ENCODE results near the gene SERPINA9. TPM values are rescaled to one million over a fixed set of nuclear protein-coding genes. Genes with fewer than 3 reads are reported as not detected.
"Not testable (repeated sequence)": the region's sequence is repeated elsewhere in the genome, so short reads cannot be mapped to it uniquely, and the experiment has no call there.

SERPINA9 gene
- 1.4 TPM for total RNA-seq (ENCODE audit: insufficient read depth, low replicate concordance)

DNA sequence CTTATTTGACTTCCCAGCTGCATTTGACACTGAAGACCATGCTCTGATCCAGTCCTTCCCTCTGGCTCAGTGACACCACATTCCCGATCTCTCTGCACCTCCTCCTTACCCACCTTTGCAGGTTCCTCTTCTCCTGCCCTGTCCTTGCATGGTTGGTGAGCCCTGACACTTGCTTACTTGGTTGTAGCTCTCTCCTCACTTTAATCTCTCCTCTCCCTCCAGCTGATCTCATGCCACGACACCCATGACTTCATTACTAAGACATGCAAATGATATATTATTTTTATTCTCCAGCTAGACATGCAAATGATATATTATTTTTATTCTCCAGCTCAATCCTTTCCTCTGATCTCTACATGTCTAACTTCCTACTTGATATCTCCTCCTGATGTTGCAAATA lies at the start of gene SERPINA9:
Gene SERPINA9 (minus strand): TSS at position 175 of the 400 bp plus-strand sequence. CDS start 6,357 bp downstream, outside the sequence.
- no peak for DNase-seq (ENCODE audit: low spot score)

GRCh38 chr14:94524093-94524492 lies 48.1 kb upstream of the SERPINA9 start:
- no peak for DNase-seq (ENCODE audit: low spot score)

DNA sequence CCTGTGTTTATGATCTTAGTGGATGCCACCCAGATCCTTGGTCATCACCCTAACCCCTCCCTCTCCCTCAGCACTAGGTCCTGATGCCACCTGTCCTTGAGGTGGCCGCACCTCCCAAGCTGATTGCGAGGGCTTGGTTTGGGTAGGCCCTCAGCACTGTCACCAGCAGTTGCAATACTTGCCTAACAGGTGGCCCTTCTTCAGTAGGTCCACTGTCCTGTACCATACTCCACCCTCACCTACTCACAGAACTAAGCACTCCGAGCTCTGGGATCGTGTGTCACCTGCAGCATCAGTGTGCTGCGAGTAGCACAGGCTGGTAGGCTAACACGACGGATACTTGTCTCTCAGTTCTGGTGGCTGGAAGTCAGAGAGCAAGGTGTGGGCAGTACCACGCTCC lies 47.3 kb upstream of the SERPINA9 start:
- DNase-seq (ENCODE audit: low spot score): no peak

GRCh38 chr14:94522115-94522724 lies 46.2 kb upstream of the SERPINA9 start:
- DNase-seq (ENCODE audit: low spot score): no peak

DNA sequence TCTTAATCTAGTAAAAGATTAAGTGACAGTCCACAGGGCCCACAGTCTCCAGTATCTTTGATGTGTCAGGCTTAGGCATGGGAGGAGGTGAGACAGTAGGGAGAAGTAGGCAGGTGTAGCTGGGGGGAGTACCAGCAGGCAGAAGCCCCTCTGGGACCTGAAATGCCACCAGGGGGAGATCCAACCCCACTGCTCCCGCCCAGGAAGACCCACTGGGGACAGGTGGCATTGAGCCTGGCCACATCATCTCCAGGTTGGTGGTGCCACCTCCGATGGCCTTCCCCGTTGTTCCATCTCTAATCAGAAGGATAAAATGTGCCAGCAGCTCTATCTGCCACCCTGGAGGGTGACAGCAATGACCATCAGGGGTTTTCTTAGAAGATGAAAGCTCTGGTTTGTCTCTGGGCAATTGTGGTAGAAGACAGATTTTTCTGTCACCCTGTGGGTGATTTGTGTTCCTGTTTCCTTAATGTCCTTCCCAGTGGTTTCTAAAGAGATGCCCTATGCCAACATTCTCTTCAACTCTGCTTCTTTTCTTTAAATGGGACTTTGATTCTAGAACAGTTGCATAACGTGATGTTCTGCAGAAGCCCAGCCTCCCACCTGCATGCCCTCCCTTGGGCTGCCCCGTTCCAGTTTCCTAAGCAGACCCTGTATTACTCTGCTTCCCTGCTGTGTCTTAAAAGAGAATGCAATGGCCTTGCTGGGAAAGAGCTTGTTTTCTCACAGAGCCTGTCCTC lies 45.5 kb upstream of the SERPINA9 start:
- no peak for DNase-seq (ENCODE audit: low spot score)

GRCh38 chr14:94517641-94518257 lies 41.8 kb upstream of the SERPINA9 start:
- no peak for DNase-seq (ENCODE audit: low spot score)

DNA sequence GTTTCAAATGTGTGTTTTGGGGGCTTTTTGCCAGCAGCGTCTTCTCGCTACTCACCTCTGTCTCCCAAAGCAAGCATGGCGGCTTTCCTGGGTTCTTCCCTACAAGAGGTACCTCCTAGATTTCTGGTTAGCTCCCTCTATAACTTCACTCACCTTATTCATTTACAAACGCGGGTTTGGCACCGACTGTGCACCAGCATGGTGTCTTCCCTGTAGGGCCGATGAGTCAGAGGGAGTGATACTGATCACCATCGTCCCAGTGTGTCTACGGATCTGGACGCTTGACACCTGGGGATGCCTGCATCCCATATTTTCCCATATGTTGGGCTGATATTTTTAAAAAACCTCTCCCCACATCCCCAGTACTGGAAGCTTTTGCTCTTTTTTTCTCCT lies 41.2 kb upstream of the SERPINA9 start:
- DNase-seq (ENCODE audit: low spot score): no peak

GRCh38 chr14:94515856-94516255 lies 39.9 kb upstream of the SERPINA9 start:
- no peak for DNase-seq (ENCODE audit: low spot score)

DNA sequence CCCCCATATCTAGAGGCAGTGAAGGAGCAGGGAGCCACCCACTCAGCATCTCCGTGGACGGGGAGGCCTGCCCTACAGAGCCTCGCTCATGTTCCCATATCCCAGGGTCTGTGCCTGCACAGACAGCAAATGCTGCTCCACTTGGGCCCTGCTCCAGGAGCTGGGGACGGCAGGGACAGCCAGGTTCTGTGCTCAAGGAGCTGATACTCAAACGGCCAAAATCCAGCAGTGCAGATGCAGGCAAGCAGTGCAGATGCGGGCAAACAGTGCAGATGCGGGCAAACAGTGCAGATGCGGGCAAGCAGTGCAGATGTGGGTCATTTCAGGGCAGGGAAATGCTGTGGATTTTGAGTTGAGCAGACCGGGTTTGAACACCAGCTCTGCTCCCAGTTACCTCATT lies 39.4 kb upstream of the SERPINA9 start:
- DNase-seq (ENCODE audit: low spot score): no peak

DNA sequence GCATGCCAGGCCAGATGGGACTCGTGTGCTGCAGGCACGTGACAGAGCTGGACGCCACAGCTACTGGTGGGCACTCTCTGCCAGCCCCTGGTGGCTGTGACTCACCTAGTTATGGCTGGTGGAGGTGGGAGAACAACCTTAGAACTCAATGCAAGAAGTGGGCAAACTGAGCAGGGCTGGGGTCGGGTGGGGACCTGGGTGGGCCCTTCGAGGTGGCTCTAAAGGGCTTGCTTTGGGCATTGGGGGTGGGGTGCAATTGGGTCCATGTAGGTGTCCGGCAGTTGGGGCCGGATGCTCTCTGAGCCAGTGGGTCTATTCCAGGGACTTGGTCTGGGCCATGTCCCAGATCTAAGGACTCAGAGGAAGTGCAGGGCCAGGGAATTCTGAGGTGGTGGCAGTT lies 38.4 kb upstream of the SERPINA9 start:
- no peak for DNase-seq (ENCODE audit: low spot score)

DNA sequence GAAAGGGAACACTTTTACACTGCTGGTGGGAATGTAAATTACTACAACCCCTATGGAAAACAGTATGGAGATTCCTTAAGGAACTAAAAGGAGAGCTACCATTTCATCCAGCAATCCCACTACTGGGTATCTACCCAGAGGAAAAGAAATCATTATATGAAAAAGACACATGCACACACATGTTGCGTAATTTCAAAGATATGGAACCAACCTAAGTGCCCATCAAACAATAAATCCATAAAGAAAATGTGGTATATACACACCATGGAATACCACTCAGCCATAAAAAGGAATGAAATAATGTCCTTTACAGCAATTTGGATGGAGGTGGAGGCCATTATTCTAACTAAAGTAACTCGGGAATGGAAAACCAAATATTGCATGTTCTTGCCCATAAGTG lies 34.5 kb upstream of the SERPINA9 start:
- DNase-seq (ENCODE audit: low spot score): not testable (repeated sequence)

- no peak for DNase-seq (ENCODE audit: low spot score)
Observed at GRCh38 chr14:94509356-94509755, 33.4 kb upstream of the SERPINA9 start, which contains the start of gene SERPINA12. Gene SERPINA12 (minus strand): TSS chr14:94509469. CDS start chr14:94498397, 11,072 bp downstream.

- no peak for DNase-seq (ENCODE audit: low spot score)
Observed at GRCh38 chr14:94505641-94506040, 29.6 kb upstream of the SERPINA9 start.

GRCh38 chr14:94505206-94505605 lies 29.2 kb upstream of the SERPINA9 start:
- no peak for DNase-seq (ENCODE audit: low spot score)

DNA sequence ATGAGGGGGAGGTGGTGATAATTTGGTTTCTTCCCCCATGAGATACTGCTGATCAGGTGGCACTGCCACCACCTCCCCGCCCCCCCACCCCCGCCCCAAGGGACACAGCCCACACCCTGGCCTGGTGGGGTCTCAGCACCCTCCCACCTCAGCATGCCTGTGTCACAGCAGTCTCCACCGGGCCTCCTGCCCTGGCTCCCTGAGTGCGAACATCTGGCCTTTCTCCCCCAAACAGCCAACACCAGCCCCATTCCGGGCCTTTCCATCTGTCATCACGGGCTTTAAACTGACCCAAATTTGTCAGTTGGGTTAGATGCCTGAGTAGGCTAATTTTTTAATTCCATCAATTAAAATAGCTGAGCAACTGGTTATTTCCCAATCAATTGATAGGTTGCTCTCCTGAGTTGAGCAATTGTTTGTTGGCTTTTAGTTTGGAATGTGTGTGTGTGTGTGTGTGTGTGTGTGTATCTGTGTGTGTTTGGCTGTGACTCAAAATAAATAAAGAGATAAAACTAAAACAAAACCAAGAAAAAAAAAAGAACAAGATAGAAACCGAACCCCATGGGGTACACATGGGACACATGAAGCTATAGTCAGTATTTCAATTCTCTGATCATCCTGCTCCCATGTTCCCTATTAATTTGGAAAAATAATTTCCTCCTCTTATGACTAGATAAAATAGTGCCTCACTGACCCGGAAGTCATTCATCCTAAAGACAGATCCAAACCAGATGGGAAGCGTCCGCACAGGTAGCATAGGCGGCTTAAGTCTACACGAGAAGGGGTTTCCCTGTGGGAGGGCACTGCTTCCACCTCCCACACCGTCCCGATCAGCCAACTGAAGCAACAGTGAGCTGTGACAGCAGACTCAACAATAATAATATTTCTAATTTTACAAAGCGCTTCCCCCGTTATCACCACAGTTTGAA lies 25.9 kb upstream of the SERPINA9 start:
- no peak for DNase-seq (ENCODE audit: low spot score)

DNA sequence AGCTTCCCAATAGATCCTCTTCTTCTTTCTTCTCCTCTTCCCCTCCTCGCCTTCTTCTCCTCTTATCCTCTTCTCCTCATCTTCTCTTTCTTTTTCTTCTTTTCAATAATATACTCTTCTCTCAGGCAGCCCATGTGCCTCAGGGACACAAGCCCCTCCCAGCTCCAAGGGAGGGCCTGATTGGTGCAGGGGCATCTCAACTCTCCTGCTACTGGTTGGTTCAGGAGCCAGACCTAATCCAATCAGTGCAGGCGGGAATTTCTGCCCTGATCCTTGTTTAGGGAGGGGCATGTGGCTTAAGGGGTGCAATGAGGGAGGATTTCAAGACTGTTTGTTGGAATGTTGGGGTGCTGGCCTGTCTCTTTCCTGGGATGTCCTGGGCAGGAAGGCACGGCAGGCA lies 24.3 kb upstream of the SERPINA9 start:
- no peak for DNase-seq (ENCODE audit: low spot score)

GRCh38 chr14:94499673-94500072 lies 23.7 kb upstream of the SERPINA9 start:
- no peak for DNase-seq (ENCODE audit: low spot score)

GRCh38 chr14:94498215-94498614 lies 22.2 kb upstream of the SERPINA9 start:
- no peak for DNase-seq (ENCODE audit: low spot score)

GRCh38 chr14:94494085-94494484 lies 18.1 kb upstream of the SERPINA9 start:
- DNase-seq (ENCODE audit: low spot score): no peak

GRCh38 chr14:94491511-94491910 lies 15.5 kb upstream of the SERPINA9 start:
- no peak for DNase-seq (ENCODE audit: low spot score)

- DNase-seq (ENCODE audit: low spot score): no peak
Observed at GRCh38 chr14:94489336-94489735, 13.3 kb upstream of the SERPINA9 start.

DNA sequence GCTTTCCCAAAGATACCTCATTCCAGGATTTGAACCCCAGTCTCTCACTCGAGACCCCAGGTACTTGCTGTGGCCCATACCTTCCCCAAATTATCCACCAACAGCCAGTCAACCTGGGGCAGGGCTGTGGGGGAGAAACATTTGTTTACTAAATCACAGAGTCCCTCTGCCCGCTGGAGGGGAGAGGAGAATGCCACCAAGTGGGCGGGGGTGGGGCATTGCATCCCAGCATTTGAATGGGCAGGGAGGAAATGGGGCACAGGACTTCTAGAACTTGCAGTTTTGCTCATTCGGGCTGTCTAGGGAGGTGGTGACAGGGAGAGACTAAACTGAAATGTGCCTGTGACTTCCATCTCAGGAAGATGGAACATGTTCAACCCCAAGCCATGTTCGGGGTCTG lies 10.9 kb upstream of the SERPINA9 start:
- DNase-seq (ENCODE audit: low spot score): no peak
